SIG-M5 treated with dmso at 0.1 percent for 504 hours (cell line): ENCODE measurements around the gene MRPL11.
A peak's percentile ranks its signal among the peaks of the same experiment; 100 is the strongest.
"Not testable (repeated sequence)": the region's sequence is repeated elsewhere in the genome, so short reads cannot be mapped to it uniquely, and the experiment has no call there.

Experiments
- DNase-seq: peaks from one replicate; lab custom pipeline; 2025; ENCODE audit not compliant: unreplicated experiment; lab: John Stamatoyannopoulos, UW

MRPL11 gene

GRCh38 chr11:66467034-66467659 lies 28.5 kb upstream of the MRPL11 start:
- DNase-seq, result no peak

- peak; percentile 87 for DNase-seq
Measured at GRCh38 chr11:66466225-66467033, 27.8 kb upstream of the MRPL11 start, which contains the start of gene PELI3. Gene PELI3, plus strand, starts transcription at chr11:66466905. Its CDS starts 1,224 bp downstream, at chr11:66468129.

- DNase-seq, result peak; percentile 34
Measured at GRCh38 chr11:66465373-66466224, 27.0 kb upstream of the MRPL11 start.

- no peak for DNase-seq
Measured at GRCh38 chr11:66464916-66465315, 26.3 kb upstream of the MRPL11 start.

DNA sequence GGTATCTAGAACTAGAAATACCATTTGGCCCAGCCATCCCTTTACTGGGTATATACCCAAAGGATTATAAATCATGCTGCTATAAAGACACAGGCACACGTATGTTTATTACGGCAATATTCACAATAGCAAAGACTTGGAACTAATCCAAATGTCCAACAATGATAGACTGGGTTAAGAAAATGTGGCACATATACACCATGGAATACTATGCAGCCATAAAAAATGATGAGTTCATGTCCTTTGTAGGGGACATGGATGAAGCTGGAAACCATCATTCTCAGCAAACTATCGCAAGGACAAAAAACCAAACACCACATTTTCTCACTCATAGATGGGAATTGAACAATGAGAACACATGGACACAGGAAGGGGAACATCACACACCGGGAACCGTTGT lies 25.5 kb upstream of the MRPL11 start:
- DNase-seq, result not testable (repeated sequence)

GRCh38 chr11:66462911-66463310 lies 24.3 kb upstream of the MRPL11 start:
- no peak for DNase-seq

DNA sequence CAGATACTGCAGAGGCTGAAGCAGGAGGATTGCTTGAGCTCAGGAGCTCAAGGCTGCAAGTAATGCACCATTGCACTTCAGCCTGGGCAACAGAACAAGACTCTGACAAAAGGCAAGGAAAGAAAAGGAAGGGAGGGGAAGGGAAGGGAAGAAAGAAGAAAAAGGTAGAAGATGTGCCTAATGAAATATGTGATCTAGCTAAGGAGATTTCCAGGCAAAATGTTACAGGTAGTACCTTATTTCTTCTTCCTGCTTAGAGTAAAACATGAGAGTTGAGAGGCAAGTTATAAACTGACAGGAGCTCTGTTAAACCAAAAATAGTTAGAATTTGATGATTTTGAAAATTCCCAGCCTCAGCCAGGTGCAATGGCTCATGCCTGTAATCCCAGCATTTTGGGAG lies 23.4 kb upstream of the MRPL11 start:
- no peak for DNase-seq

DNA sequence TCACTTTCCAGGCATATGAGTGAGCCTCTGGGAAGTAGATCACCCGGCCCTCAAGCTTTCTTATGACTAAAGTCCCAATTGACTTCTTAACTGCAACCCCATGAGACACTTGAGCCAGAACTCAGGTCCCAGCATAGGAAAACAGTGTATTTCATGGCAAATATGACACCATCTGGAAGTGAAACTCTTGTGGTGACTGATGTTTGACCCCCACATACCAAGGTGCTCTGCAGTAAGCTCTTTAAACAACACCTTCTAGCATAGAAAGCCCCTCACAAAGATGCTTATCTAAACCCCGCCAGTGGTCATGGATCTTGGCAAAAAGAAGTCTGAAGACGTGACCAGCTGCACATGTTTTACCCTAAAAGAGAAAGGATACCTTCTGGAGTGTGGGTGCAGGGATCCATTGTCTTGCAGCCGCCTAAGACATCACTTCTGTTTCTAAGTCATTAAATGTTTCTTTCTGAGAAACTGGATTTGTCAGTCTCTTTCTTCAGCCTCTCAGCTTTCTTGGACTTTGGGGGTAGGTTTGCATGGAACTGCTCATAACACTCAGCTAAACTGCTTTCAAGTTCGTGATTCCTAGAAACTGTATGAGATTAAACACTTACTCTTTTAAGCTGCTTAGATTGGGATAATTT lies 20.6 kb upstream of the MRPL11 start:
- peak; percentile 49 for DNase-seq

GRCh38 chr11:66457826-66458225 lies 19.2 kb upstream of the MRPL11 start:
- DNase-seq, result peak; percentile 79

DNA sequence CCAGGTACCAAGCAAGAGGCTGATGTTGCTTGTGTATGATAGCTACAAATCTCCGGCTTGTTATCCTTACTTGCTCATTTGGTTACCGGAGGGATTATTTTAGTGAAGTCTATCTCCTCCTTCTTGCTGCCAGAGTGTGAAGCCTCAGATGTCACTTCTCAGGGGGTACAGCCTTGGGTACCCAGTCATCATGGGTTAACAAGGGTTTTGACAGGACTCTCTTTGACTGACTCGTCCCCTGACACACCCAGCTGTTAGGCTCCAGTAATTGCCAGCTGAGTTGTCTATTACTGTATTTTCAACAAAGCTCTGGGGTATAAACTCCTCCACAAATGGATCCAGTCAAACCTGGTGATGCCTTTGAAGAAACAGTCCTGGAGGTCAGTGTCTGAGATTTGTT lies 16.2 kb upstream of the MRPL11 start:
- DNase-seq, result no peak

DNA sequence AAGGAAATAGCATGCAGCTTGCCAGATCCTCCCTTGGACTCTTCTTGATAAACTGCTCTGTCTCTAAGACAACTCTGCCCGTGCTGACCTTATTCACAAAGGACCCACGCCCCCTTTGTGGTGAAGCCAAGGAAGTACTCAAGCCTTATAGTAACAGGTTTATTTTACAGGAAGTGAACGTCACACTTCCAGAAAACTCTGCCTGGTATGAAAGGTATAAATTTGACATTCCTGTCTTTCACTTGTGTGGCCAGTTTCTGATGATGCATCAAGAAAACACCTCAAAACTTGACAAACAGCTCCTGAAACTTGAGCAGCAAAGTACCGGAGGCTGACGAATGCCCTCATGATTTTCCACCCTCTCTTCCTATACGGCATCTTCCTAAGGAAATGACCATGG lies 15.6 kb upstream of the MRPL11 start:
- DNase-seq, result no peak

GRCh38 chr11:66451663-66452062 lies 13.0 kb upstream of the MRPL11 start:
- DNase-seq, result no peak

DNA sequence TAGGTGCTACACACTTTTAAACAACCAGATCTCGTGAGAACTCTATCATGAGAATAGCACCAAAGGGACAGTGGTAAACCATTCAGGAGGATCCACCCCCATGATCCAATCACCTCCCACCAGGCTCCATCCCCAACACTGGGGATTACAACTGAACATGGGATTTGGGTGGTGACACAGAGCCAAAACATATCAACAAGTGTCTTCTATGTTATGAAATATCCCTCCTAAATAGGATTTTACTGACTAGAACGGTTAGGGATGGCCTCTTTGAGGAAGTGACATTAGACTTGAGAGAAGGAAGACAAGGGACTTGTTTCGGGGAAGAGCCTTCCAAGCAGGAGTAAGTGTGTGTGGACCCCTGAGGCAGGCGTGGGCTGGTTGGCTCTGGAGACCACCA lies 11.9 kb upstream of the MRPL11 start:
- DNase-seq, result peak; percentile 81

DNA sequence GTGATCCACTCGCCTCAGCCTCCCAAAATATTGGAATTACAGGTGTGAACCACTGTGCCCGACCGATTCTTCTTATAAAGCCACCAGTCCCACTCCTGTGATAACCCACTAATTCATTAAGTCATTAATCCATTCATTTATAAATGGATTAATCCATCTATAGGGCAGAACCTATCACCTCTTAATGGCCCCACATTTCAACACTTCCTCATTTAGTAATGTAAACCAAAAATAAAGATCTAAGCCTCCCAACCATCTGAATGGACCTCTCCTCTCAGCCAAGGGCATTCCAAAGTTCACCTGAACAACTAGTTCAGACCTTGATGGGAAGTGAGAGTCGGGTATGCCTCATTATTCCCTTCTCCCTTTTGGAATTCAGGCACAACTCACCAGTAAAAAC lies 9.9 kb upstream of the MRPL11 start:
- no peak for DNase-seq

DNA sequence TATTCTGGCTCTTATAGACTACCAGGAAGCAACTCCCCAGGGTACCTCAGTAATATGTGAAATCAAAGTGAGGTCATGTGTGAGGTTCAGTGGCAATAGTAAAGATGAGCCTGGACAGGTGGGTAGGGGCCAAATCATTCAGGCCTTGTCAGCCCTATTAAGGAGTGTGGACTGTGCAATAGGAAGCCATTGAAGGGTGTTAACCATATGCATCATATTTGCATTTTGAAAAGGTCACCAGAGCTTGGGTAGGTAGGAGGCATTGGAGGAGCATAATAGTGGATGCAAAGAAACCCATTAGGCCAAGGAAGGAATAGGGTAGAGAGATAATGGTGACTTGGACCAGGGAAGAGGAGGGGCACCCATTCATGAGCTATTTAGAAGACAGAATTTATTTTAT lies 8.4 kb upstream of the MRPL11 start:
- no peak for DNase-seq

GRCh38 chr11:66443602-66444001 lies 5.0 kb upstream of the MRPL11 start:
- DNase-seq, result peak; percentile 98

DNA sequence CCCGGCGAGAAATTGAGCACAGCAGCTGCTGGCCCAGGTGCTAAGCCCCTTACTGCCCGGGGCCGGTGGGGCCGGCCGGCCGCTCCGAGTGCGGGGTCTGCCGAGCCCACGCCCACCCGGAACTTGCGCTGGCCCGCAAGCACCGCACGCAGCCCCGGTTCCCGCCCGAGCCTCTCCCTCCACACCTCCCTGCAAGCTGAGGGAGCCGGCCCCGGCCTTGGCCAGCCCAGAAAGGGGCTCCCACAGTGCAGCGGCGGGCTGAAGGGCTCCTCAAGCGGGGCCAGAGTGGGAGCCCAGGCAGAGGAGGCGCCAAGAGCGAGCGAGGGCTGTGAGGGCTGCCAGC lies 2.3 kb upstream of the MRPL11 start:
- DNase-seq, result not testable (repeated sequence)

- DNase-seq, result not testable (repeated sequence)
Measured at GRCh38 chr11:66440101-66440939, 1.7 kb upstream of the MRPL11 start.

DNA sequence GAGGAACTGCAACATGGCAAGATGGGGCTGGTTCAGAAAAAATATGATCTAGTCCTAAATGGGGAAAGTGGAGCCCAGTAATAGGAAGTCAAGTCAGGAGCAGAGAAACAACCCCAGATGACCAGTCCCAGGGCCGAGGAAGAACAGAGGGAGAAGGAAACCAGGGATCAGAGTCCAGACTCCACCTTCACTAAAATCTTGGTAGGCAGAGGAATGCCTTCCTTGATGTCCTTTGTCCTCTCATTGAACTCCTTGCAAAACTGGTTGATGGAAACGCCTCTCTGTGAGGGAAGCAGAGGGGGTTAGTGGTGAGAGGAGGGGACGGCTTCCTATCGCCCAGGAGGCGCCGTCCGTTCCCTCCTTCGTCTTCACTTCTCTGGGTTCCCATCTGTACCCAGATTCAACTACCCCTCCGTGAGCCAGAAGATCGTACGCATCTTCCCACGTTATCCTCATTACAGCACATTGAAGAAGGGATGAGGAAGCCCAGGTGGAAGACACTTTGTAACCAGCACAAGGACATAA lies 607 bp downstream of the MRPL11 start:
- DNase-seq, result no peak

- peak; percentile 14 for DNase-seq
Measured at GRCh38 chr11:66432597-66432996, 6.1 kb downstream of the MRPL11 start.
